Endometrial microvascular endothelial cells (primary cell): Measurements from ENCODE around the gene RSRC2. TPM values are rescaled to one million over a fixed set of nuclear protein-coding genes. Genes with fewer than 3 reads are reported as not detected.
"Not testable (repeated sequence)": the region's sequence is repeated elsewhere in the genome, so short reads cannot be mapped to it uniquely, and the experiment has no call there.

Experiments
- in situ Hi-C: cut with HindIII; loops from 2 replicates; pipeline ENCODE4 v1.10.0; 2017; ENCODE audit warnings: low sequenced_read_pairs, low pct_unique_long_range_greater_than_20kb; ENCODE audit errors: inconsistent ontology term
- total RNA-seq: library from RNA; depleted of rRNA; stranded (reverse); fragments of >200 nt; gene quantifications from one replicate; pipeline ENCODE4 v1.2.3, GENCODE V29; 2015; ENCODE audit errors: inconsistent ontology term

RSRC2 gene
- 21.9 TPM for total RNA-seq

GRCh38 chr12:122526683-122527477, at the start of gene RSRC2, which contains the start of gene KNTC1:
RSRC2 (minus strand) TSS chr12:122526936; CDS start chr12:122526853, 83 bp downstream.
KNTC1 (plus strand) TSS chr12:122527249; CDS start chr12:122530064, 2,815 bp downstream.
- in situ Hi-C loops = no loop called here

- in situ Hi-C loops = no loop called here
These were observed 45.1 kb upstream of the RSRC2 start for GRCh38 chr12:122571821-122572220.

- in situ Hi-C loops = not testable (repeated sequence)
These were observed 43.3 kb upstream of the RSRC2 start for GRCh38 chr12:122570006-122570405.

- in situ Hi-C loops = no loop called here
These were observed 42.6 kb upstream of the RSRC2 start for GRCh38 chr12:122569288-122569687.

GRCh38 chr12:122566816-122567215, 40.1 kb upstream of the RSRC2 start:
- in situ Hi-C loops = not testable (repeated sequence)

- in situ Hi-C loops = no loop called here
These were observed 36.6 kb upstream of the RSRC2 start for GRCh38 chr12:122563361-122563760.

GRCh38 chr12:122560138-122560537, 33.4 kb upstream of the RSRC2 start:
- in situ Hi-C loops = no loop called here

- in situ Hi-C loops = no loop called here
These were observed 32.3 kb upstream of the RSRC2 start for GRCh38 chr12:122558745-122559641.

GRCh38 chr12:122547330-122547729, 20.6 kb upstream of the RSRC2 start:
- in situ Hi-C loops = no loop called here

- in situ Hi-C loops = no loop called here
These were observed 19.1 kb upstream of the RSRC2 start for GRCh38 chr12:122545855-122546254.

GRCh38 chr12:122544537-122544936, 17.8 kb upstream of the RSRC2 start:
- in situ Hi-C loops = no loop called here

GRCh38 chr12:122538496-122538895, 11.8 kb upstream of the RSRC2 start:
- in situ Hi-C loops = no loop called here

- in situ Hi-C loops = no loop called here
These were observed 10.3 kb upstream of the RSRC2 start for GRCh38 chr12:122537021-122537420.

GRCh38 chr12:122533856-122534255, 7.1 kb upstream of the RSRC2 start:
- in situ Hi-C loops = no loop called here

GRCh38 chr12:122528992-122529391, 2.3 kb upstream of the RSRC2 start:
- in situ Hi-C loops = no loop called here

GRCh38 chr12:122528582-122528981, 1.8 kb upstream of the RSRC2 start:
- in situ Hi-C loops = no loop called here

GRCh38 chr12:122527478-122527944, 775 bp upstream of the RSRC2 start:
- in situ Hi-C loops = no loop called here

- in situ Hi-C loops = loop anchor here (25.0 kb wide), 1 partner anchor 238 kb away; the partner anchor contains the start of genes CCDC62 and DENR
These were observed 2.7 kb downstream of the RSRC2 start for GRCh38 chr12:122523846-122524718.
